H1 (cell line): ENCODE data around the gene SEC61G. TPM values are rescaled to one million over a fixed set of nuclear protein-coding genes. Genes with fewer than 3 reads are reported as not detected.

Experiments
- CTCF ChIA-PET: fragments of 300-600 bp; sonication (Branson Sonifier 250); formaldehyde crosslinking; loops from one replicate; lab custom pipeline; 2021; ENCODE audit not compliant: partially characterized antibody; lab: Charles Lee
- POLR2A ChIA-PET: fragments of 300-600 bp; sonication (Branson Sonifier 250); formaldehyde crosslinking; loops from one replicate; lab custom pipeline; 2021; ENCODE audit warnings: inconsistent platforms; ENCODE audit not compliant: partially characterized antibody; lab: Charles Lee
- DNase-seq, 2 experiments: peaks; one replicate each; pipeline versions ENCODE4 v3.0.0 to v3.0.0-alpha.2; 2010 to 2022; ENCODE audit warnings: low spot score in 2 of 2, low read depth in 1 of 2, mixed read lengths in 1 of 2
- FAIRE-seq: peaks from 2 replicates; lab custom pipeline; 2011; peaks lifted over from hg19 to GRCh38; lab: Jason Lieb, UNC
- H2AFZ ChIP-seq: 2 replicates; pipeline ENCODE4 v1.8.1; 2012; ENCODE audit warnings: low read length, inconsistent platforms
- H2AK5ac ChIP-seq: 2 replicates; pipeline ENCODE4 v1.6.1; 2013; ENCODE audit warnings: low read depth, low read length
- H2BK120ac ChIP-seq: replicated peaks from 2 replicates; pipeline ENCODE3; 2013; ENCODE audit warnings: low read depth, low read length, inconsistent platforms
- H2BK12ac ChIP-seq: 2 replicates; pipeline ENCODE4 v1.6.1; 2013; ENCODE audit warnings: low read depth, low read length
- H2BK15ac ChIP-seq: 2 replicates; pipeline ENCODE4 v1.6.1; 2013; ENCODE audit warnings: low read length
- H2BK20ac ChIP-seq: 2 replicates; pipeline ENCODE4 v1.6.1; 2013; ENCODE audit warnings: low read length
- H2BK5ac ChIP-seq: 2 replicates; pipeline ENCODE4 v1.6.1; 2013; ENCODE audit warnings: low read depth, low read length
- H3K14ac ChIP-seq: 2 replicates; pipeline ENCODE4 v1.6.1; 2013; ENCODE audit warnings: inconsistent platforms; ENCODE audit not compliant: insufficient read length
- H3K18ac ChIP-seq: 2 replicates; pipeline ENCODE4 v1.6.1; 2013; ENCODE audit warnings: low read length; ENCODE audit errors: extremely low read depth
- H3K23ac ChIP-seq: 2 replicates; pipeline ENCODE4 v1.6.1; 2013; ENCODE audit warnings: inconsistent platforms; ENCODE audit not compliant: insufficient read length
- H3K23me2 ChIP-seq: 2 replicates; pipeline ENCODE4 v1.6.1; 2013; ENCODE audit warnings: low read depth, low read length
- H3K27ac ChIP-seq: 2 replicates; pipeline ENCODE4 v1.6.1; 2011; ENCODE audit warnings: low read depth, low read length, inconsistent platforms
- H3K27me3 ChIP-seq, 4 experiments: replicated peaks in 1 of 4; 1 replicate in 1 of 4; 2 replicates in 3 of 4; pipeline versions ENCODE4 v1.6.1 to v1.8.1; 2011 to 2013; ENCODE audit warnings: low read length in 3 of 4, mild to moderate bottlenecking in 3 of 4, inconsistent platforms in 2 of 4, mixed read lengths in 2 of 4, moderate library complexity in 1 of 4; ENCODE audit not compliant: control insufficient read depth in 3 of 4, insufficient read depth in 3 of 4; ENCODE audit errors: extremely low read depth in 1 of 4
- H3K36me3 ChIP-seq, 4 experiments: 2 replicates each; pipeline versions ENCODE4 v1.6.1 to v1.8.1; 2011 to 2013; ENCODE audit warnings: mild to moderate bottlenecking in 4 of 4, low read length in 3 of 4, moderate library complexity in 2 of 4, control low read depth in 1 of 4, inconsistent platforms in 1 of 4; ENCODE audit not compliant: insufficient read depth in 4 of 4, control insufficient read depth in 2 of 4
- H3K4ac ChIP-seq: replicated peaks from 2 replicates; pipeline ENCODE3; 2013; ENCODE audit warnings: low read length, low read depth, mixed read lengths, inconsistent platforms; ENCODE audit not compliant: insufficient read length
- H3K4me1 ChIP-seq, 4 experiments: replicated peaks in 1 of 4; 1 replicate in 1 of 4; 2 replicates in 3 of 4; pipeline versions ENCODE4 v1.6.1 to v1.8.1; 2011 to 2013; ENCODE audit warnings: low read length in 3 of 4, inconsistent platforms in 2 of 4, mixed read lengths in 1 of 4; ENCODE audit not compliant: insufficient read depth in 4 of 4, control insufficient read depth in 3 of 4
- H3K4me2 ChIP-seq, 2 experiments: 2 replicates each; pipeline versions ENCODE4 v1.6.1 to v1.8.1; 2011 to 2013; ENCODE audit warnings: low read depth in 2 of 2, low read length in 2 of 2, control low read depth in 1 of 2, inconsistent platforms in 1 of 2, mild to moderate bottlenecking in 1 of 2; ENCODE audit not compliant: insufficient read depth in 1 of 2
- H3K4me3 ChIP-seq, 4 experiments: fragments of 200-600, 300-600 bp in 1 of 4; sonication (generic), shearing (Covaris generic), sonication (Bioruptor Twin) in 1 of 4; 2 replicates each; pipeline versions ENCODE4 v1.5.1 to v1.8.1; 2011 to 2016; ENCODE audit warnings: low read length in 4 of 4, low read depth in 3 of 4, control low read depth in 2 of 4, inconsistent platforms in 2 of 4, mild to moderate bottlenecking in 2 of 4, mixed read lengths in 1 of 4, moderate library complexity in 1 of 4; ENCODE audit not compliant: insufficient read depth in 2 of 4; ENCODE audit errors: extremely low read depth in 1 of 4
- H3K56ac ChIP-seq: replicated peaks from 2 replicates; pipeline ENCODE3; 2013; ENCODE audit warnings: low read depth, mild to moderate bottlenecking, mixed read lengths, low read length, inconsistent platforms; ENCODE audit not compliant: insufficient read length
- H3K79me1 ChIP-seq: 2 replicates; pipeline ENCODE4 v1.6.1; 2013; ENCODE audit warnings: low read depth, low read length, control low read depth
- H3K79me2 ChIP-seq, 2 experiments: 2 replicates each; pipeline versions ENCODE4 v1.6.1 to v1.8.1; 2012 to 2013; ENCODE audit warnings: low read length in 2 of 2, mild to moderate bottlenecking in 2 of 2, inconsistent platforms in 1 of 2; ENCODE audit not compliant: insufficient read depth in 2 of 2, control insufficient read depth in 1 of 2
- H3K9ac ChIP-seq, 4 experiments: replicated peaks in 1 of 4; 1 replicate in 1 of 4; 2 replicates in 3 of 4; pipeline versions ENCODE4 v1.6.1 to v1.8.1; 2011 to 2013; ENCODE audit warnings: low read depth in 3 of 4, low read length in 3 of 4, control low read depth in 2 of 4, mild to moderate bottlenecking in 2 of 4, moderate library complexity in 2 of 4, inconsistent platforms in 1 of 4; ENCODE audit errors: extremely low read depth in 1 of 4
- H3K9me3 ChIP-seq, 2 experiments: 2 replicates each; pipeline versions ENCODE4 v1.6.1 to v1.8.1; 2012 to 2013; ENCODE audit warnings: mild to moderate bottlenecking in 2 of 2, moderate library complexity in 2 of 2, control low read depth in 1 of 2, inconsistent platforms in 1 of 2, low read depth in 1 of 2, low read length in 1 of 2, mixed read lengths in 1 of 2; ENCODE audit not compliant: insufficient read depth in 2 of 2
- H4K20me1 ChIP-seq, 2 experiments: replicated peaks in 1 of 2; 2 replicates each; pipeline versions ENCODE3 to v1.8.1; 2011 to 2013; ENCODE audit warnings: inconsistent platforms in 2 of 2, low read length in 2 of 2, mild to moderate bottlenecking in 1 of 2; ENCODE audit not compliant: insufficient read depth in 2 of 2, control insufficient read depth in 1 of 2
- H4K5ac ChIP-seq: 2 replicates; pipeline ENCODE4 v1.6.1; 2013; ENCODE audit warnings: low read length, low read depth, mixed read lengths, inconsistent platforms; ENCODE audit not compliant: insufficient read length
- H4K8ac ChIP-seq: 2 replicates; pipeline ENCODE4 v1.8.0; 2013; ENCODE audit warnings: mild to moderate bottlenecking, moderate library complexity, low read length, inconsistent platforms; ENCODE audit not compliant: insufficient read depth; ENCODE audit errors: extremely low read depth
- H4K91ac ChIP-seq: replicated peaks from 2 replicates; pipeline ENCODE3; 2013; ENCODE audit warnings: low read length, mixed read lengths, inconsistent platforms; ENCODE audit not compliant: insufficient read length
- CBX8 ChIP-seq: fragments of 300-800, 300-1000 bp; sonication (generic); IDR thresholded peaks from 2 replicates; pipeline ENCODE4 v1.7.1; 2016; ENCODE audit warnings: low read depth, low read length, borderline replicate concordance
- KDM4A ChIP-seq: IDR thresholded peaks from one replicate; pipeline ENCODE4 v1.7.1; 2012; ENCODE audit warnings: low read depth, mild to moderate bottlenecking, moderate library complexity, low read length, inconsistent platforms; ENCODE audit not compliant: severe bottlenecking
- SP1 ChIP-seq: IDR thresholded peaks from 2 replicates; pipeline ENCODE4 v1.6.1; 2011; ENCODE audit warnings: low read depth, low read length
- TAF7 ChIP-seq: optimal IDR thresholded peaks from 2 replicates; pipeline ENCODE3; 2011; ENCODE audit warnings: low read depth, mild to moderate bottlenecking, inconsistent platforms, low read length, moderate library complexity, borderline replicate concordance
- WGBS, 2 experiments: shearing (Covaris generic) in 1 of 2; methylation state at CpG; one replicate each; pipeline versions ENCODE4 v1.1.6 to v1.1.7; 2013 to 2015; ENCODE audit warnings: low lambda C conversion rate in 2 of 2, mixed read lengths in 2 of 2, inconsistent platforms in 1 of 2, low coverage in 1 of 2, missing lambda C conversion rate in 1 of 2; ENCODE audit not compliant: insufficient replicate concordance in 2 of 2, insufficient coverage in 1 of 2, insufficient read length in 1 of 2; ENCODE audit errors: extremely low coverage in 1 of 2, missing lambda C conversion rate in 1 of 2; 5-methylcytosine and 5-hydroxymethylcytosine counted together
- polyA plus RNA-seq, 7 experiments: library from polyadenylated mRNA; depleted of rRNA in 3 of 7; stranded (reverse) in 5 of 7; unstranded in 2 of 7; fragments of >200 nt in 5 of 7; fragments of 200-250 nt in 2 of 7; gene quantifications; 1 replicate in 5 of 7; 2 replicates in 1 of 7; 4 replicates in 1 of 7; pipeline versions ENCODE4 v1.2.1 to v1.2.3, GENCODE V29; 2011 to 2013; ENCODE audit warnings: missing spikeins in 2 of 7, mixed read lengths in 2 of 7
- total RNA-seq: library from RNA; stranded (reverse); fragmentation: NEBNext Ultra II Directional; extraction: Animal tissue kit (Norgen Biotek cat#: 25700); gene quantifications from 2 replicates; pipeline ENCODE4 v1.2.1, GENCODE V29; 2021

The SEC61G gene
- total and polyA plus RNA-seq, 2 of the 8 experiments (the other 6 are each of a cell fraction or from before 2014, with no cell fraction given), result 142 to 274 TPM

- Histone ChIP-seq H3K27ac (no peak overlapping the region), H2BK120ac (no peak overlapping the region), H3K36me3 (no peaks in the 10 kb centered on the region), H3K9ac (no peak overlapping the region), H2BK15ac (no peak overlapping the region), H3K4me3 (no peak overlapping the region), H4K20me1 (no peaks in the 10 kb centered on the region), H3K9me3 (no peaks in the 10 kb centered on the region), H3K56ac (no peak overlapping the region), H3K14ac (no peak overlapping the region), H2BK5ac (no peak overlapping the region), H3K4me1 (0 out of 7 replicates have a peak, but pooled peaks cover 0 to 2% (median 0%) of the 10 kb centered on the region in 4 experiments), H3K79me1 (no peaks in the 10 kb centered on the region), H4K91ac (no peak overlapping the region), H3K4ac (no peak overlapping the region), H2AK5ac (no peak overlapping the region), H4K5ac (no peak overlapping the region), H3K79me2 (no peaks in the 10 kb centered on the region), H3K23me2 (no peaks in the 10 kb centered on the region; the same call in 1 of the 2 replicates), H2BK12ac (no peak overlapping the region), H2AFZ (no peak overlapping the region), H2BK20ac (no peak overlapping the region), H3K18ac (no peak overlapping the region), H3K4me2 (no peak overlapping the region), H3K27me3 (no peaks in the 10 kb centered on the region; a peak in 1 of 7 replicates), H4K8ac (no peak overlapping the region; the same call in 1 of the 2 replicates), H3K23ac (no peak overlapping the region)
- FAIRE-seq, result no peak
- DNase-seq, result no peak
- CTCF ChIA-PET, result no interaction called here
- WGBS, 2 experiments, result 70% methylated on average over 9 of the region's 11 CpGs; no CpG with 5 or more reads in 1 of the 2 experiments
- POLR2A ChIA-PET, result no interaction called here
- TF ChIP-seq KDM4A (no peak), TAF7 (no peak), CBX8 (no peak), SP1 (no peak)
Measured at GRCh38 chr7:54792383-54792782, 33.4 kb upstream of the SEC61G start.
